ENCODE results near the gene WNT4. TPM values are rescaled to one million over a fixed set of nuclear protein-coding genes. Genes with fewer than 3 reads are reported as not detected.

WNT4 gene
- total RNA-seq, 1 experiment from 2014 or later: 0.18 TPM

DNA sequence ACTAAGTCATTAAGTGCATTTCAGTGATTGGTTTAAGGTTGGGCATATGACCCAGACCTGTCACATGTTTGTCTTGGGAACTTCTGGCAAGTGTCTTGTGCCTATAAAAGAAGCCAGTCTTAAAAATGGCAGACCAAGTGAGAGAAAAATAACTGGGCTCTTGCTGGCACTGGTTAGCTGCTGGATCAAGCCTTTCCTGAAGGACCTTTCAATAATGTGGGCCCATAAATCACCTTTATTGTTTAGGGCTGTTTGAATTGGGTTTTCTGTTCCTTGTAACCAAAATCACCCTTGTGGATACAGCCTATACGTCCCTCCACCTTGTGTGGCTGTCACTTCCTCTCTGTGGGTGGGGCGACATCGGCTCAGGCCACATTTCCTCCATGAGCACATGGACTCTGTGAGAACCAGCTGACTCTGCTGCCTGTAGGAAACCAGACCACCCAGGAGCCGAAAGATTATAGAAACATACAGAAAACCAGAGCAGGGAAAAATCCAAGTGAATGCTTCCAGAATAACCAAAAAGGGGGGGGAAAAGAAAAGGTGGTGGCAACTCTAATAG is 25.6 kb upstream of the WNT4 start:
- no peak for DNase-seq (ENCODE audit: low read depth, low spot score)
- in situ Hi-C loops (cut with HindIII; ENCODE audit: low pct_unique_long_range_greater_than_20kb, low sequenced_read_pairs): no loop called here

DNA sequence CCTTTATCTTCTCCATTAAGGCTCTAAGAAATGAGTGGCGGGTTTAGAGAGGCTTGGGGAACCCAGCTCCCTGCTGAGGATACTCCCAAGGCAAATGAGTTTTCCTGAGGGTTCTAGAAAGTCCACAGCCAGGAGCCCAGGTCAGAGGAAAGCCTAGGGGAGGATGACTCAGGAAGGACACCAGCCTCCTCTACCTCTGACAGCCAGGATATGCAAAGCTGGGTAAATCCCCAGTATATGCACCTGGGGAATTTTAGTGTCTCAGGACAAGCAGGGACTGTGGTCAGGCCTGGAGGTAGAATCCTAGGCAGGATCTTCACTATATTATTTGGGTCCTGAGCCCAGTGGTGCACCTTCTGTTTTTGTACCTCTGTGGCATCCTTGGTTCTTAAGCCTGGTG is 23.5 kb upstream of the WNT4 start:
- in situ Hi-C loops (cut with HindIII; ENCODE audit: low pct_unique_long_range_greater_than_20kb, low sequenced_read_pairs): no loop called here

DNA sequence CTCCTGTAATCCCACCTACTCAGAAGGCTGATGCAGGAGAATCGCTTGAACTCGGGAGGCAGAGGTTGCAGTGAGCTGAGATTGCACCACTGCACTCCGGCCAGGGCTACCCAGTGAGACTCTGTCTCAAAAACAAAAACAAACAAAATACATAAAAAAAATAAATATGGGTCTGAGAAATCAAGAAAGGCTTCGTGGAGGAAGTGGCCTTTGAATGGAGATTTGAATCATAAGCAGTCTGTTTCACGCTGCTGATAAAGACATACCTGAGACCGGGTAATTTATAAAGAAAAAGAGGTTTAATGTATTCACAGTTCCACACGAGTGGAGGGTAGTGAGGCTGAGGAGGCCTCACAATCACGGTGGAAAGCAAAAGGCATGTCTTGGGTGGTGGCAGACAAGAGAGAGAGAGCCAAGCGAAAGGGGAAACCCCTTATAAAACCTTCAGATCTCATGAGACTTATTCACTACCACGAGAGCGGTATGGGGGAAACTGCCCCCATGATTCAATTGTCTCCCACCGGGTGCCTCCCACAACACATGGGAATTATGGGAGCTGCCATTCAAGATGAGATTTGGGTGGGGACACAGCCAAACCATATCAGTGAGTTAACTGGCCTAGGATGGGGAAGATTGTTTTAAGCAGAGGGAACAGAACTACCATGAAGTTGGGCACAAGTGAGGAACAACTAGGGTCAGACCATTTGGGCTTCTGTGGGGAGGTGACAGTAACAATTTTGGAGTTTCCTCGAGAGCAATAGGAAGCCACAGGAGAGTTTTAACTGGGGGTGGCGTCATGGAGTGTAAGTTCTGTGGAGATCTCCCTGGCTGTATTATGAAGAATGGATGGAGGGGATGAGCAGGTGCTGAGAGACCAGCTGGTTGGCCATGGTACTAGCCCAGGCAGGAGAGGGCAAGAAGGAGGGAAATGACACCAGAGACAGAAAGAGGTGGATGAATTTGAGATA is 22.2 kb upstream of the WNT4 start:
- in situ Hi-C loops (cut with HindIII; ENCODE audit: low pct_unique_long_range_greater_than_20kb, low sequenced_read_pairs): no loop called here
- no peak for DNase-seq (ENCODE audit: low read depth, low spot score)

More for the DNA sequence above, 23.5 kb upstream of the WNT4 start:
- DNase-seq (ENCODE audit: low read depth, low spot score): no peak

DNA sequence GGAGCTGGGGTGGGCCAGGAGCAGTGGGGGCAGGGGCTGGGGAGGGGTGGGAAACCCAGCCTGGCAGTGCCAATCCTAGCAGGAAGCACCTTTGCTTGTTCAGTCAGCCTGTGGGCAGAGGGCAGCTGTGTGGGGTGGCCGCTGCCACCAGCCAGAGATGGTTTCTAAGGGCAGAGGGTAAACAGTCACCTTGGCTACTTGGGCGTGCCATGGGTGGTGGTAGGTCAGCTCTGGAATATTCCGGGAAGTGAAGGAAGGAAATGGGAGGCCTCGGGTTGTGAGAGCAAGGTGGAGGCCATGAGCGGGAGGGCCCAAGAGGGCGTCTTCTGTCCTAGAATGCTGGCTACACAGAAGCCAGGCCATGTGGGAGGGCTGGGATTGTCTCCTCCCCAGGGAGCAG is 20.7 kb upstream of the WNT4 start:
- no peak for DNase-seq (ENCODE audit: low read depth, low spot score)
- in situ Hi-C loops (cut with HindIII; ENCODE audit: low pct_unique_long_range_greater_than_20kb, low sequenced_read_pairs): no loop called here

DNA sequence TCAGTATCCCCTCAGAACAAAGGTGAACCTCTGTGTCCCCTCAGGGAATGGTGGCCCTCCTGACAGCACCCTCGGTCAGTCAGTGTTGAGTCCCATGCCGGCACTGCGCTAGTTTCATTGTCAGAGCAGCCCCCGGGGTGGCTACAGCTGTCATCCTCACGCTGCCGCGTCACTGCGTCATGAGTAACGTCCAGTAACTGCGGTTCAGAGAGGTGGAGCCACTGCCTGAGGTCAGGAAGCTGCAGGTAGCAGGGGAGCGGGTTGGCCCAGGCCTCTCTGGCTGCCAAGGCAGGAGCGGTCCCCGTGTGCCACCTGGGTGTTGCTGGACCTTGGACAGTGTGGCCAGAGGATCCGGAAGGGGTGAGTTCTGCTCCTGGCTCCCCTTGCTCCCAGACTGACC is 20.2 kb upstream of the WNT4 start:
- no peak for DNase-seq (ENCODE audit: low read depth, low spot score)
- in situ Hi-C loops (cut with HindIII; ENCODE audit: low pct_unique_long_range_greater_than_20kb, low sequenced_read_pairs): no loop called here

DNA sequence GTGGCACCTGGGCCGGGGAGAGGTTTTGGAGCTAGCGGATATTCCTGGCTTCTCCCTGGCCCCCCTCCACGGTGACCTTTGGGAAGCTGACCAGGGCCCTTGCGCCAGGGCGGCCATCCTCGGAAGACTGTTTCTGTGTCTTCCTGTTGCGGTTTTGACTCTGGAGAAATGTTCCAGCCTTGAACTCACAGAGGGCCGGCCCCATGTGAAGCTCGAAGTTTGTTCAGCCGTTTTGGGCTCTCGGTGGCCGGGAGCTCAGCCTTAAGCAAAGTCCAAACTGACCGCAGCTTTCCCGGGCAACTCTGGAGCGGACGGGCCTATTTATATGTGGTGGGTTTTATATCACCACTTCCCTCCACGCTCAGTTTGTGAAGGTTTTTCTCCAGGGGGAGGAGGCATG is 17.0 kb upstream of the WNT4 start:
- in situ Hi-C loops (cut with HindIII; ENCODE audit: low pct_unique_long_range_greater_than_20kb, low sequenced_read_pairs): no loop called here
- no peak for DNase-seq (ENCODE audit: low read depth, low spot score)

DNA sequence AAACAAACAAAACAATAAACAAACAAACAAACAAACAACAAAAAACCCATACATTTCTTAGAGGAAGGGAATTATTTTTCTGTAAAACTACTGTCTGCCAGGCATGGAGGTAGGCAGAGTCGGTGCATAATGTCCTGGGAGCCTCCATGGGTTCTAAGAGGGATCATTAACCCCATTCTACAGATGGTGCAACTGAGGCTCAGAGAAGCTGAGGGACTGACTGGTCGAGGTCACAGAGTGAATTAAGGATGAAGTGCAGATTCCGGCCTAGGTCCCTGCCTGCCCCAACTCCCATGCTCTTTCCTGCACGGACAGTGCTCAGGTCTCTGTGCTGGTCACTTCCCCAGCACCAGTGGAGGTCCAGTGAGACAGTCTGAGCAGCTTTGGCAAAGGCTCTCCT is 15.8 kb upstream of the WNT4 start:
- in situ Hi-C loops (cut with HindIII; ENCODE audit: low pct_unique_long_range_greater_than_20kb, low sequenced_read_pairs): no loop called here
- DNase-seq (ENCODE audit: low read depth, low spot score): no peak

DNA sequence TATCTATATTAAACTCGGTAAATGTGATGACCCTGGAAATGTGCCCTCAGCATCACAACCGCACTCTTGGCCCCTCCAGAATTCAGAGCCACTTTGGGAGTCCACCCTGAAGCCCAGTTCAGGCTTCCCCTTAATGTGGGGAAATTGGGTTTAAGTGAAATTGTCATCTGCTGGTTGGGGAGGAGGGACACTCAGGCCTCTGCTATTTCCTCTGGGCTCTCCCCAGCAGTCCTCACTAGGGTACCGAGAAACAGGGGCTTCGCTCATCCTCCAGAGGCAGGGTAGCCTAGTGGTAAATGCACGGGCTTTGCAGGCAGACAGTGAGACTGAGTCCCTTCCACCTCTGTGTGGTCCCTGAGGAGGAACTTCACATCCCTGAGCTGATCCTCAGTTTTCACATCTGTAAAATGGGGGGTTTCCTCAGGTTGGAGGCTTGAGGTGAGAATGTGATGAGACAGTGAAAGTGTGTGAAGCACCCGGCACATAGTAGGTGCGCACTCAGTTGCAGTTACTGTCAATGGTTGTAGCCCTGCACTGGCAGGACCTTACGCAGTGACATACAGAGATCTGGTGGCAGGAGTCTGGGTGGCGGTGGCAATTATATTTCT is 14.6 kb upstream of the WNT4 start:
- no peak for DNase-seq (ENCODE audit: low read depth, low spot score)
- in situ Hi-C loops (cut with HindIII; ENCODE audit: low pct_unique_long_range_greater_than_20kb, low sequenced_read_pairs): no loop called here

DNA sequence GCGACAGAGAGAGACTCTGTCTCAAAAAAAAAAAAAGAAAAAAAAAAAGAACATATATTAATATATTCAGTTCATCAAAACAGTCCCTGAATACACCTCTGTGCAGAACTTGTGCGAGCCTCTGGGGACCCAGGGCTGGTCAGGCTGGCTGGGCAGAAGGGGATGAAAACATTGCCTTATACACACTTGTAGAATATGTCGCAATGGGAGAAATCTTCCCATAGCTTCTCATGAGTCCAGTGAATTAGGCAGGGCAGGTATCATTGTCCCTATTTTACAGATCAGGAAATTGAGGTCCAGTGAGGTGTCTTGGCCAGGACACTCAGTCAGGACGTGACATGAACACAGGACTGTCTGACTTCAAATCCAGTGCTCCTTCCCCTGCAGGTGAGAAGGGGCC is 12.6 kb upstream of the WNT4 start:
- DNase-seq (ENCODE audit: low read depth, low spot score): no peak
- in situ Hi-C loops (cut with HindIII; ENCODE audit: low pct_unique_long_range_greater_than_20kb, low sequenced_read_pairs): no loop called here

DNA sequence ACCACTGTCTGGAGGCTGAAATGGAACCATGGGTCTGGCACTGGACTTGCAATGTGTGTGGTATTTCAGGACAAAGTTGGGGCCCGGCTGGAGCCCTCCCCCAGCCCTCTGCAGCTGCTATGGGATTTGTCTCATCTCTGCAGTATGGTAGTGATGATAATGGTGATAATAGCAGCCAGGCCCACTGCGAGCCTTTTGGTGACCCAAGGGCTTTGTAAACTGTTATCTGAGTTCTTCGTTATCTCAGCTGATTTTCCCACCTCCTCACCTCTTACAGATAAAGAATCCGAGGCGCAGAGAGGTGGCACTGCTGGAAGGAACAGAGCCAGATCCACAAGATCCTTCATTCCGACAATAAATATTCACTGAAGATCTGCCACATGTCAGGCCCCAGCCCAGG is 11.7 kb upstream of the WNT4 start:
- in situ Hi-C loops (cut with HindIII; ENCODE audit: low pct_unique_long_range_greater_than_20kb, low sequenced_read_pairs): no loop called here
- DNase-seq (ENCODE audit: low read depth, low spot score): no peak

DNA sequence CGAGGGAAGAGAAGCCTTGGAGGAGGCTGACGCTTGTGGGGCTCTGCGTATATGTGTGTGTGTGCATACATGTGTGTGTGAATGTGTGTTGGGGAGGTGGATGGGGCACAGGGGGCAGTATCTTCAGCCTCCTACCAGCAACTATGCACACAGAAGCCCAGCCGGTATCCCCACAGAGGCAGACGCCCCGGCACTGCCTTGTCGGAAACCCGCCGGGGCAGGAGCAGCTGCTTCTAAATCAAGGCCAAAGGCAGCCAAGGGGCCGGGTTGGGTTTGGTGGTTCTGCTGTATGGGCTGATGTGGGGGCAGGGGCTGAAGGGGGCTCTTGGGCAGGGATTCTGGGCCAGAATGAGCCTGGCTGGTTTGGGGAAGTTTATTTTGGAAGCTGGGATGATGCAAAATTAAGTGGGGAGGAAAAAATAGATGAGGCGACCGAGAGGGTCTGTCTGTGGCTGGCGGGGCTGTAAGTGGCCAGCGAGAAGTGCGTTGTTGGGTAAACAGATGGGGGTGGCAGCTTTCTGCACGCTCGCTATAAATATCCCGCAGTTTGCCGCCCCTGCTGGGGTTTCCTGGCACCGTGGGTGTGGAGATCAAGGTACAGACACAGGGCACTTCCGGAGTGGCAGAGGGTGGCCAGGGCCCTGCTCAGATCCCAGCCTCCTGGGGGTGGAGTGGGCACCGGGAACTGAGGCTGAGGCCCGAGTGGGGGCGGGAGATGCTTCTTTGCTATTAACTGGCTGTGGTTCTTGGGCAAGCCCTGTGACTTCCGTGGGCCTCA is 11.0 kb upstream of the WNT4 start:
- in situ Hi-C loops (cut with HindIII; ENCODE audit: low pct_unique_long_range_greater_than_20kb, low sequenced_read_pairs): no loop called here
- DNase-seq (ENCODE audit: low read depth, low spot score): no peak

DNA sequence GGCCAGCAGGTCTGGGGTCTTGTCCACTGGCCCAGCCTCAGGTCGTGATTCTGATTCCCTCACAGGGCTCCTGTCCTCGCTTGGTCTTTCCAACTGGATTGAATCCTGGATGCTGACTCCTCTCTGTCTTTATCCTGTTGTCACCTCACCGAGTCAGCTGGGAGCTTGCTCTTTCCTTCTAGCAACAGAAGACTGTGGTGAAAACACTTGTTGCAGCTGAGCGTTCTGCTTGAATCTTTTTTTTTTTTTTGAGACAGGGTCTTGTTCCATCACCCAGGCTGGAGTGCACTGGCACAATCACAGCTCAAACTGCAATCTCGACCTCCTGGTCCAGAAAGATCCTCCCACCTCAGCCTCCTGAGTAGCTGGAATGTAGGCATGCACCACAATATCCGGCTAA is 8.0 kb upstream of the WNT4 start:
- in situ Hi-C loops (cut with HindIII; ENCODE audit: low pct_unique_long_range_greater_than_20kb, low sequenced_read_pairs): no loop called here

DNA sequence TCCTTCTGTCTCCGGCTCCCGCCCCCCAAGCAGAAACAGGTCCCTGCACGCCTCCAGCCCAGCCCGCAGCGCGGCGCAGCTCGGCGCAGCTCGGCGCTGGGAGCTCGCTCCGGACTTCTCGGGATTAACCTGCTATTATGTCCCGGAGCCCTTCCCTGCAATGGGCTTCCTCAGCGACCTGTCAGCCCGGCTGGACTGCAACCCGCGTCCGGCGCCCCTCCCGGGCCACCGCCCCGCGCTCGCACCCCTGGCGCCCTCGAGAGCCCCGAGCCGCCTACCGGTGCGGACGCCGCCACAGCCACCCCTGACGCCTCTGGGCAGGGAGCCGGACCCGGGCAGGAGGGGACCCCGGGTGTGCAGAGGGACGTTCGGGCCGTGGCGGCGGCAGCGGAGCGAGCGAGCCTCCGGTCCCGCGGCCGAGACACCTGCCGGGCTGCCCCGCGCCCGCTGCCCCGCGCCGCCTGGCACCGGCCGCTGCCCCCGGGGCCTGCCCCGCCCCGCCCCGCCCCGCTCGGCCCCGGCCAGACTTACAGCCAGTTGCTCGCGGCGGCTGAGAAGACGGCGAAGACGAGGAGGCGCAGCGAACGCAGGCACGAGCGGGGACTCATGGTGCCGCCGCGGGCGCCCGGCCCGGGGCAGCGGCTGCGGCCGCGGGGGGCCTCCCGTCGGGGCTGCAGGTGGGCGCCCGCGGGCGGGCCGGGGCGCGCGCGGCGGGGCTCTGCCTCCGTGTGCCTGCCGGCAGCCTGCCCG is 407 bp downstream of the WNT4 start:
- DNase-seq (ENCODE audit: low read depth, low spot score): no peak
- in situ Hi-C loops (cut with HindIII; ENCODE audit: low pct_unique_long_range_greater_than_20kb, low sequenced_read_pairs): no loop called here

More for the DNA sequence above, 8.0 kb upstream of the WNT4 start:
- DNase-seq (ENCODE audit: low read depth, low spot score): no peak

DNA sequence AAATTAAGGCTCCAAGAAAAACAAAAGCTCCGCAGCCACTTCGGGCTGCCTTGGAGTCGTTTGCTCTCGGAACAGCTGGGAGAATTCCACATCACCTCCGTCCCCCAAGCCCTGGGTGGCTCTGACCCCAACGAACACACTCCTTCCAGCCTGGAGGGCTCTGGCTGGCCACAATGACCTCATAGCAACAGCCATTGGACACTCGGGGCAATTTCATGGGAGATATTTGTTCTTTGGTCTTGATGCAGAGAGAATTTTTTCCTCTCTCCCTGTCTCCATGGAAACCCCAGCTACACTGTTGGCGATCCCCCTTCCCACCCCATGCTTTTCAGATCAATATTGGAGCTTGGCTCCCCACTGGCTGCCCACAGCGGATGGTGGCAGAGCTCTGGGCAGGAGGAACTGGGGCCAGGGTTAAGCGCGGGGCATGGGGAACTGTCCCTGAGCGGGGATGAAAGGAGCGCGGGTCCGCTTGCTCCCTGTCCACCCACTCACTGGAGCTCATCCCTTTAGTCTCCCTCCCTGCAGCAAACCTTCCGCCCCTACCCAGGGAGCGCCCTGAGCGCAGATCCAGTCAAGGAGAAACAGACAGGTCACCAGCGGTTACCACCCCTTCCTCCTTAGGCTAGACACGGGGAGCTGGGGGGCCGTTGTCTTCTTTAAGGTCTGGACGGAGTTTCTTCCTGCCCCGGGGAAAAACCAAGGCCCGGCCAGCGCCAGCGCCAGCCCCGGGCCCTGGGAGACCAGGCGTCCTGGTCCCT is 1.2 kb downstream of the WNT4 start:
- in situ Hi-C loops (cut with HindIII; ENCODE audit: low pct_unique_long_range_greater_than_20kb, low sequenced_read_pairs): no loop called here
- DNase-seq (ENCODE audit: low read depth, low spot score): no peak

DNA sequence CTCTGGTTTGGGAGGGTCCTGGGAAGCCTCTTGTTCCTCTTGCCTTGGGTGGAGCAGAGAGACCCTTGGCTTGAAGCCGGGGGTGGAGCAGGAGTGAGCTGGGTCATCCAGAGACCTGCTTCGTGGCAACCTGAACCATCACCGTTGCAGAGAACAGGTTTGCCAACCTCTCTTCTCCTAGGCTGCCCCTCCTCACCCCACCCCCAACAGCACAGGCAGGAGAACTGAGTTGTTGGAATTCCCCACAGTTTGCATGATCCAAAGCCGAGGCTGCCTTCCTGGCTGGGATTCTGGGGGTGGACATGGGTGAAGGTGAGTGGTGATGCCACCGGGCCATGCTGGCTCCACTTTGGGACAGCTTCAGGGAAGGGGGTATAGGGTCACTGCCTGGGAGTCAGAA is 2.2 kb downstream of the WNT4 start:
- no peak for DNase-seq (ENCODE audit: low read depth, low spot score)
- in situ Hi-C loops (cut with HindIII; ENCODE audit: low pct_unique_long_range_greater_than_20kb, low sequenced_read_pairs): no loop called here

DNA sequence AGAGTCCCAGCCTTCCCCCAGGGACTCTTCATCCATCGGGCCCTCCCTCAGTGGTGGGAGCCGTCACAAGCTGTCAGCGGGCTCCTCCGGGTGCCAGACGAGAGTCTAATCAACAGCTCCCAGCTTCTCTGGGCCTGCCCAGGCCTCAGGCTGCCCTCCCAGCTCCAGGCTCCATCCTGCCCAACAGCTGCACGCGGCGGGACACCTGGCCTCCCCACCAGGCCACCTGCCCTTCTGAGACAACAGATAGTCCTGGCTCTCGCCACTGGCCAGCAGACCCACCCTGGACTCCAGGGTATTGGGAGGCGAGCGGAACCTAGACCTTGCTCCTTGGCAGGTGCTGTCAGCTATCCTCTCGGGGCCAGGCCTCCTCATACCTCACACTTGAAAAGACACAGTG is 3.1 kb downstream of the WNT4 start:
- in situ Hi-C loops (cut with HindIII; ENCODE audit: low pct_unique_long_range_greater_than_20kb, low sequenced_read_pairs): no loop called here

DNA sequence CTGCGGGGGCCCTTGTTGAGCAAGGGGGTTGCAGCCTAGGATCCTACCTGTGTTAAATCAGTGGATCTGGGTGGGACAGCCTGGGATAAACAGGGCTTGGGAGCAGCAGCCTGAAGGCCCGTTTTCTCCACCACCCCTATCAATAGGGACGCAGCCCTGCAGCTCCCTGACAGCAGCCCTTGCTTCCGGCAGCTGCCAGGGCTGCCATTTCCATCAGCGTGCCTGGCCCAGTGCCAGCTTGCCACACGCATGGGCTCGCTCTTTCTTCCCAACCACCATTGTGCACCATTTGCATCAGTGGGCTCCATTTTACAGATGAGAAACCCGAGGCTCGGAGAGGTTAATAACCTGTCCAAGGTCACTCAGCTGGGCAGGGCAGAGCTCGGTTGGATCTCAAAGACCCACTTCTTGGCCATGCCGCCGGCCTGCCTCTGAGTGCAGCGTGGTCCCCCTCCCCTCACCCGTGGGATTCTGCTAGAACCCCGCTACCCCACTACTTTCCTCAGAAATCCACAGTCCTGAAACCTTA is 3.8 kb downstream of the WNT4 start:
- no peak for DNase-seq (ENCODE audit: low read depth, low spot score)
- in situ Hi-C loops (cut with HindIII; ENCODE audit: low pct_unique_long_range_greater_than_20kb, low sequenced_read_pairs): no loop called here

More for the DNA sequence above, 3.1 kb downstream of the WNT4 start:
- no peak for DNase-seq (ENCODE audit: low read depth, low spot score)

Measured in SK-MEL-5 (cell line).